ENCODE measurements around the gene PMM2.

GRCh38 chr16:8773537-8773936, 24.1 kb upstream of the PMM2 start:
- no peak for TF ChIP-seq CTCF (IDR thresholded peaks at IDR 0.05; ENCODE audit: low read depth, low read length)
- no peak for TF ChIP-seq POLR2A (IDR thresholded peaks at IDR 0.05; ENCODE audit: extremely low read depth, insufficient read length)

All from NB4 (cell line).